NCI-H345 treated with DMSO at 0.1 percent for 48 hours (cell line): Measurements from ENCODE around the gene SERHL2.
A peak's percentile ranks its signal among the peaks of the same experiment; 100 is the strongest.
"Not testable (repeated sequence)": the region's sequence is repeated elsewhere in the genome, so short reads cannot be mapped to it uniquely, and the experiment has no call there.

Source experiments
- DNase-seq: peaks from one replicate; lab custom pipeline; 2025; ENCODE audit not compliant: unreplicated experiment; lab: John Stamatoyannopoulos, UW

Gene SERHL2

DNA sequence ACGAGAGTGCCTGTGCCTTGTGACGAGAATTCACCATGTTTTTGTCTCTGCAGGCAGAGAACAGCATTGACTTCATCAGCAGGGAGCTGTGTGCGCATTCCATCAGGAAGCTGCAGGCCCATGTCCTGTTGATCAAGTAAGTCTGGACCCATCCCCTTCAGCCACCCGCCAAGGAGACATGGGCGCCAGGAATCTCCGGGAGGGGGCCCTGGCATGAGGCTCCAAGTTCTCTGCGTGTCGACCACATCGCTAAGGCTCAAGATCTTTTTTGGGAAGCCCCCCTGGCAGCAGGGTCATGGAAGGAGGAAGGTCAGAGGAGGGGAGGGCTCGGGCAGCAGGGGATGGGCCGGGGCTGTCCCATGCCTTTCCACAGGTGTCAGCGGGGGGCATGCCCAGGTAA is 17.3 kb downstream of the SERHL2 start:
- not testable (repeated sequence) for DNase-seq

DNA sequence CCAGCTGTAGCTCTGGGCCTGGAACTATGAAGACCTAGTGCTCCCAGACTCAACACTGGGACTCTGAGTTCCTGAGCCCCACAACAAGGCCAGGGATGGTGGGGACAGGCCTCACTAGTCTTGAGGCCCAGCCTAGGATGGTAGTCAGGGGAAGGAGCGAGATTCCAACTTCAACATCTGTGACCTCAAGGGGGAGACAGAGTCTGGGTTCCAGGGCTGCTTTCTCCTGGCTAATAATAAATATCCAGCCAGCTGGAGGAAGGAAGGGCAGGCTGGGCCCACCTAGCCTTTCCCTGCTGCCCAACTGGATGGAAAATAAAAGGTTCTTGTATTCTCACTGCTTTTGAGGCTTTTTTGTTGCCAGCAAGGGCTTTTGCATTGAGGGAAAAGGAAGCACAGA is 20.3 kb downstream of the SERHL2 start:
- not testable (repeated sequence) for DNase-seq

- not testable (repeated sequence) for DNase-seq
These were observed 20.7 kb downstream of the SERHL2 start for GRCh38 chr22:42574468-42574867.

DNA sequence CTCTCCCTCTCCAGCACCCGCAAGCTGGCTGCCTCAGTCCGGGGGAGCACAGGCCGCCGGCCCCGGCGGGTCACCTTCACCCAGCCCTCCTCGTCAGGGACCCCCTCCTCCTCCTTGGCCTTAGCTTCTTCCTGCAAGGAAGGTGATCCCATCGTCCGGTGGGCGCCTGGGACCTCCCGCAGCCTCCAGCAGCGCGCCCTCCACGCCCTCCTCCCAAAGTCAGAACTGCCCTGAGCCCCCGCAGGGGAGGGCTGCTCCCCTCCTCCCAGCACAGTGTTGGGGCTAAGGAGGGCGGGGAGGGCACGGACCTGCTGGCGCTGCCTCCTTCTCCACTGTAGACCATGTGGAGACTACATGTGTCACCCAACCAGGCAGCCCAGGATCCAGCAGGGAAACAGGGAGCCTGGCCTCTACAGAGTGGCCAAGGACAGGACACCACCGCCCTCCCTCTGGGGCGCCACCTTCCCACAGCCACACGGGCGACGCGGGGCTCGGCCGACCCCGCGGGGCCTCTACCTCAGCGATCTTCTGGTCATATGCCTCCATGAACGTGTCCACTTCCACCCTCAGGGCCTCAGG is 22.3 kb downstream of the SERHL2 start:
- not testable (repeated sequence) for DNase-seq

DNA sequence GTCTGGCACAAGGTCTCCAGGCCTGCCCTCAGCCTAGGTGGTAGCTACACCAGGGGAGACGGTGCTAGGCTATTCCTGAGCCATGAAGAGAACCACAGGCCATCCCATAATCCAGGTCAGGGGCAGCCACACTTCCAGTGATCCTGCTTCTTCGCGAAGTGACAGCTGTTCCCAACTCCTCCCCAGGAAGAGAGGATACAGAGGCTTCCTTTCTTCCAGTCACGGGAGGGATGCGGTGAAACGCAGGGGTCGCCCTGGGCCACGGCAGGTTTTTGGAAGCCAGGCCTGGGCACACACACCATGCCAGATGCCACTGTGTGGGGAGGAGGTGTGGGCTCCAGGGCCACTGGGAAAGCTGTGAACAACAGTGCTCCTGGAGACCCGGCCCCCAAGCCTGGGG is 23.4 kb downstream of the SERHL2 start:
- DNase-seq: not testable (repeated sequence)

DNA sequence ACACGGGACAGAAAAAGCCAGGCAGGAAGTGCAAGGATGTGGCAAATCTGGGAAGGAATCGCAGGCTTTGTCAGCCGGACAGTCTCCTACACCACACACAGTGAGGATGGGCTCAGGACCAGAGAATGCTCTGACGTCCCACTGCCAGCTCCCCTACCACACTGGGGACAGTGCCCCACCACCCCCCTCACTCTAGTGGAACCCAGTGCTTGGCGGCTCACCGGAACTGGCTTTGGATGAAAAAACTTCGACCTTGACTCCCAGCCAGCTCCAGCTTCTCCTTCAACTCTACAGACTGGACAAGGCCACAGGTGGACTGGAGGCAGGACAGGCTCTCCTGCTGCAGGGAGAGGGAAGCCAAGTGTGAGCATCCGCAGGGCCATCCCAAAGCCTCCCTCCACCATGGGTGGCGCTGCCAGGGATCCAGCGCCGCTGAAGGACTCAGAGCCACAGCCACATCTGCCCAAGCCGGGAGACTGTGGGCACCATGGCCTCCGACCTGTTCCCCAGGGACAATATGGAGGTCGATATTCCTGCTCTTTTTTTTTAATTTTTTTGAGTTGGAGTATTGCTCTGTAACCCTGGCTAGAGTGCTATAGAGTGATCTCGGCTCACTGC is 24.0 kb downstream of the SERHL2 start:
- no peak for DNase-seq

- DNase-seq: not testable (repeated sequence)
These were observed 26.3 kb downstream of the SERHL2 start for GRCh38 chr22:42580040-42580439.

DNA sequence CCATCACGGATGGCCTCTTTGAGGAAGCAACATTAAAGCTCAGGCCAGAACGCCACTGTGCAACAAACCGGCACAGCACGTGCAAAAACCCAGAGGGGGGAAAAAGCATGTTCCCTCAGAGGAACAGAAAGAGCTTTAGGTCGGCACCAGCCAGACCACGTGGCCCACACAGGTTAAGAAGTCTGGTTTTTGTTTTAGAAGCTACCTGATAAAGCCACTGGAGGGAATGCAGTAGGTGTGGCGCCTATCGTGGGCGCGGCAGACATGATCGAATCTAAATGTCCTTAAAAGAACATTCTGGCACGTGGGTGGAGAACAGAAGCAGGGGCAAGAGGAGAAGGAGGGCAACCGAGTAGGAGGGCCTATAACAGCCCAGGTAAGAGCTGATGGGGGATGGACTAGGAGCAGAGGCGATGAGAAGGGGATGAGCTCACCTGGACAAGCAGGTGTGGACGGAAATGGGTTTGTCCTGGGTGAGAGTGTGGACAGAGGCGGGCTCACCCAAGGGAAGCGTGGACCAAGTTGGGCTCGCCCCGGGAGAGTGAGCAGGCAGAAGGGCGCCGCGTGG is 27.5 kb downstream of the SERHL2 start:
- DNase-seq: not testable (repeated sequence)

DNA sequence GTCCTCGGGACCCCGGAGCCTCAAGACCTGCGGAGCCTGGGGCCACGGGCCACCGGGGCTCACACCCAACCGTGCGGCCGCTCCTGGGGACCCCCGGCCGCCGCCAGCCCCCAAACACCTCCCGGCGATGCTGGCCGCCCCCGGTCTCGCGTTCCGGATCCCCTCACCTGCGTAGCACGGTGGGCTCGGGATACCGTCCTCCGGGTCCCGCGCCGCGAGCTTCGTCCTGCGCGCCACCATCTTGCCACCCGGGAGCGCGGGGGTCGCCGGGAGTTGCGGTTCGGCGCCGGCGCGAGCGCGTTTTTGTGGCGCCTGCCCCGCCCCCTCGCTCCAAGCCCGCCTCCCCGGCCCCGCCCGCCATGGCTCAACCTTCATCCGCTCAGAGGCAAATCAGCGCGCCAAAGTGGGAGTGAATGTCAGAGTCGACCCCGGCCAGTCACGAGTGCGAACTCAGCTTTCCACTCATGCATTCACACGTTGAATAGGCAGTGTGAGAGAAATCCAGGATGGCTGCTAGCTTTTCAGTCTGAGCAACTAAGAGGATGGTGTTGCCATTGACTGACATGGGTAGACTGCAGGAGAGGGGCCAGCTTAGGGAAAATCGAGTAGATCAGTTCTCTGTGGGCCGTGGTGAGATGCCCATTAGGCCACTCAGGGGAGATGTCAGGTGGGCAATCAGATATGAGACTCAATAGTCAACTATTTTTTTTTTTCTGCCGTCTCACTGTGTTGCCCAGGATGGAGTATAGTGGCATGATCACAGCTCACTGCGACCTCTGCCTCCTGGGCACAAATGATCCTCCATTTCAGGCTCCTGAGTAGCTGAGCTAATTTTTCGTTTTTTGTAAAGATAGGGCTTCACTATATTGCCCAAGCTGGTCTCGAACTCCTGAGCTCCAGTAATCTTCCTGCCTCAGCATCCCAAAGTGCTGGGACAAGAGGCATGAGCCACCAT is 28.3 kb downstream of the SERHL2 start:
- DNase-seq: peak; percentile 11

GRCh38 chr22:42582987-42583386 is 29.2 kb downstream of the SERHL2 start:
- DNase-seq: no peak

GRCh38 chr22:42584364-42584940 is 30.7 kb downstream of the SERHL2 start:
- DNase-seq: no peak

GRCh38 chr22:42585096-42585495 is 31.3 kb downstream of the SERHL2 start:
- no peak for DNase-seq

GRCh38 chr22:42586381-42586780 is 32.6 kb downstream of the SERHL2 start:
- no peak for DNase-seq

- no peak for DNase-seq
These were observed 33.9 kb downstream of the SERHL2 start for GRCh38 chr22:42587588-42588175.

GRCh38 chr22:42591987-42592386 is 38.2 kb downstream of the SERHL2 start:
- DNase-seq: no peak

GRCh38 chr22:42595434-42595833 is 41.7 kb downstream of the SERHL2 start:
- no peak for DNase-seq

- DNase-seq: no peak
These were observed 42.6 kb downstream of the SERHL2 start for GRCh38 chr22:42596336-42596735.

GRCh38 chr22:42596863-42597530 is 43.2 kb downstream of the SERHL2 start:
- DNase-seq: no peak

- no peak for DNase-seq
These were observed 48.2 kb downstream of the SERHL2 start for GRCh38 chr22:42601879-42602465.

DNA sequence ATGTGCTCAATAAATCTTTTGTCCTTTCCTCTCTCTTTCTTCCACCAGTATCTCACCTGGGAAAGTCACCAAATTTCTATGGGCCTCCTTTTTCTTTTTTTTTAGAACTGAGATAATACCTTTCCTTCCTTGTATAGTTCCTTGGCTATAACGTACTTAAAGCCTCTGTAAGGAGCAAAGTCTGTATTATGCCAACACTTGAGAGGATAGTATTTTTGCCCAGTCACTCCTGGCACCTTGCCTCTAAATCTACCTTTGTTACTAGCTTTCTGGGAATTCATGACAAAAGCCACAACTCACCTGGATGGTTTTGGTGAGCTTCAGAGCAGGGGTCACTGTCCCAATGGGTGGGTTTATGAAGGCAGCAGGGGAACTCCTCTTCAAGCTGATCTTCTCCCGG is 48.7 kb downstream of the SERHL2 start:
- no peak for DNase-seq
